Uterus (tissue), 2 donors: ENCODE data around the gene PDGFC.

ENCODE experiments used
- POLR2A ChIP-seq, 2 donors: fragments of 450-650 bp; IDR thresholded peaks; one replicate each; pipeline ENCODE4 v1.6.1; 2016; ENCODE audit warnings: antibody characterized with exemption in 2 of 2, mild to moderate bottlenecking in 1 of 2, moderate library complexity in 1 of 2
- TF ChIP-seq, protein P1 (sequence below), 4 experiments: fragments of 200-600 bp in 2 of 4; fragments of 450-650 bp in 2 of 4; sonication (generic) in 2 of 4; IDR thresholded peaks; one replicate each; pipeline ENCODE4 v1.5.1; 2016 to 2019; ENCODE audit warnings: antibody characterized with exemption in 4 of 4, mild to moderate bottlenecking in 2 of 4, moderate library complexity in 1 of 4

DNA sequence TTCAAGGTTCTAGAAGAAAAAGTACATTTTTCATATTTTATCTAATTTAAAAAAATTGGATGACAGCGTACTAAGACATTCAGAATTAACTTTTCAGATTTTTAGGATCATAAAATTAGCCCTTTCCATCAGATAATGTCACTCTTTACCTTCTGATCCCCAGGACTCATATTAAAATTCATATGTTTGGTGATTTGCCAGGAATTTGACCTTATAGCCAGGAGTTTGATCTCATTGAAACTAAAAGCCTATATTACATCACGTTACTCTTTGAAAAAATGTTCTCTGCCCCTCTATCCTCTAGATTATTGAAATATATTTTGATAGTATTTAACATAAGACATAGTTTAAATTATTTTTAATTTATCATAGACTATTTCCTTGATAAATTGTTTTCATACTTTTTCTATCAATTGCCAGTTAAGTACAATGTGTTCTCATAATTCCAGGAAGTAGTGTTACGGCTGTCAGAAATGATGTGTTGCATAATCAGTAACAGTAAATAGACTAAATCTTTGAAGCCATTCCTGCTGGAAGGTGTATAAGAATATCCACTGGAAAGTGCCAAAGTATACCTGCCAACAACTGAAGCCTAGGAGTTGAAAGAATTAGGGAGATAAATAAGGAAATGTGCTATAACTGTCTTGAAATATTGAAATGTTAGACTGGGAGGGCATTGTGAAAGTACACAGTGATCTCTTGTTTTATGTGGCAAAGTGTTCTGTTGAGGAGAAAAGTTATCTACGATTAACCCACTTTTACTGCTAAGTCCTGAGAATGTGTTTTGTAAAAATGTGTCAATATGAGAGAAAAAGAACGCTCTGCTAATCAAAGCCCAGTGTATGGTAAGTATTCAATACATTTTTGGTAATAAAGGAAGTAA, 32.9 kb upstream of the PDGFC start:
- TF ChIP-seq, protein P1, sequence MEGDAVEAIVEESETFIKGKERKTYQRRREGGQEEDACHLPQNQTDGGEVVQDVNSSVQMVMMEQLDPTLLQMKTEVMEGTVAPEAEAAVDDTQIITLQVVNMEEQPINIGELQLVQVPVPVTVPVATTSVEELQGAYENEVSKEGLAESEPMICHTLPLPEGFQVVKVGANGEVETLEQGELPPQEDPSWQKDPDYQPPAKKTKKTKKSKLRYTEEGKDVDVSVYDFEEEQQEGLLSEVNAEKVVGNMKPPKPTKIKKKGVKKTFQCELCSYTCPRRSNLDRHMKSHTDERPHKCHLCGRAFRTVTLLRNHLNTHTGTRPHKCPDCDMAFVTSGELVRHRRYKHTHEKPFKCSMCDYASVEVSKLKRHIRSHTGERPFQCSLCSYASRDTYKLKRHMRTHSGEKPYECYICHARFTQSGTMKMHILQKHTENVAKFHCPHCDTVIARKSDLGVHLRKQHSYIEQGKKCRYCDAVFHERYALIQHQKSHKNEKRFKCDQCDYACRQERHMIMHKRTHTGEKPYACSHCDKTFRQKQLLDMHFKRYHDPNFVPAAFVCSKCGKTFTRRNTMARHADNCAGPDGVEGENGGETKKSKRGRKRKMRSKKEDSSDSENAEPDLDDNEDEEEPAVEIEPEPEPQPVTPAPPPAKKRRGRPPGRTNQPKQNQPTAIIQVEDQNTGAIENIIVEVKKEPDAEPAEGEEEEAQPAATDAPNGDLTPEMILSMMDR (IDR thresholded peaks at IDR 0.05) = no peak
- TF ChIP-seq POLR2A (IDR thresholded peaks at IDR 0.05) = no peak
